Breast epithelium (tissue), 4 donors: ENCODE results near the gene SLC25A45. TPM values are rescaled to one million over a fixed set of nuclear protein-coding genes. Genes with fewer than 3 reads are reported as not detected.

Experiments used
- DNase-seq, 2 donors: peaks; one replicate each; pipeline ENCODE4 v3.0.0-alpha.2; 2019; ENCODE audit warnings: low spot score in 2 of 2
- H3K27ac ChIP-seq, 2 donors: fragments of 200-600 bp; sonication (generic) in 1 of 2; one replicate each; pipeline ENCODE4 v1.5.1; 2016 to 2019; ENCODE audit warnings: mild to moderate bottlenecking in 1 of 2
- H3K27me3 ChIP-seq, 2 donors: fragments of 200-600 bp; sonication (generic) in 1 of 2; one replicate each; pipeline versions ENCODE4 v1.5.1 to v1.6.0; 2017 to 2019; ENCODE audit warnings: control low read depth in 1 of 2, mild to moderate bottlenecking in 1 of 2
- H3K36me3 ChIP-seq: fragments of 200-600 bp; one replicate; pipeline ENCODE4 v1.5.1; 2019
- H3K4me1 ChIP-seq, 2 donors: fragments of 200-600 bp; sonication (generic); one replicate each; pipeline ENCODE4 v1.5.1; 2016 to 2019; ENCODE audit warnings: control low read depth in 1 of 2
- H3K4me3 ChIP-seq, 3 donors: fragments of 200-600 bp; sonication (generic); 1 replicate in 2 of 3; 2 replicates in 1 of 3; pipeline ENCODE4 v1.5.1; 2016 to 2019; ENCODE audit warnings: mild to moderate bottlenecking in 3 of 3, moderate library complexity in 2 of 3
- H3K9me3 ChIP-seq, 2 donors: fragments of 200-600 bp; sonication (generic) in 1 of 2; one replicate each; pipeline ENCODE4 v1.5.1; 2016 to 2019; ENCODE audit warnings: control low read depth in 1 of 2
- POLR2A ChIP-seq: fragments of 450-650 bp; IDR thresholded peaks from one replicate; pipeline ENCODE4 v1.6.1; 2016; ENCODE audit warnings: antibody characterized with exemption, mild to moderate bottlenecking, moderate library complexity
- POLR2AphosphoS5 ChIP-seq, 3 donors: sonication (generic); formaldehyde crosslinking; IDR thresholded peaks; one replicate each; pipeline ENCODE4 v1.6.1; 2017; ENCODE audit warnings: antibody characterized with exemption in 3 of 3
- intact Hi-C: fragments of 100-400 bp; cut with DNase I; formaldehyde crosslinking; loops from one replicate; pipeline ENCODE4 v1.15.1; 2023; ENCODE audit warnings: low total_unique reads
- total RNA-seq, 3 donors: library from RNA; depleted of rRNA; stranded (reverse); fragments of >200 nt; gene quantifications; one replicate each; pipeline ENCODE4 v1.1.0, GENCODE V29; 2016
- TF ChIP-seq, protein P1 (sequence below), 3 donors: fragments of 450-650 bp; IDR thresholded peaks; one replicate each; pipeline ENCODE4 v1.5.1; 2016 to 2017; ENCODE audit warnings: antibody characterized with exemption in 3 of 3, mild to moderate bottlenecking in 3 of 3, moderate library complexity in 3 of 3

Gene SLC25A45
- total RNA-seq, 3 donors from 2014 or later = 5.4 to 9.1 (median 6.6) TPM

DNA sequence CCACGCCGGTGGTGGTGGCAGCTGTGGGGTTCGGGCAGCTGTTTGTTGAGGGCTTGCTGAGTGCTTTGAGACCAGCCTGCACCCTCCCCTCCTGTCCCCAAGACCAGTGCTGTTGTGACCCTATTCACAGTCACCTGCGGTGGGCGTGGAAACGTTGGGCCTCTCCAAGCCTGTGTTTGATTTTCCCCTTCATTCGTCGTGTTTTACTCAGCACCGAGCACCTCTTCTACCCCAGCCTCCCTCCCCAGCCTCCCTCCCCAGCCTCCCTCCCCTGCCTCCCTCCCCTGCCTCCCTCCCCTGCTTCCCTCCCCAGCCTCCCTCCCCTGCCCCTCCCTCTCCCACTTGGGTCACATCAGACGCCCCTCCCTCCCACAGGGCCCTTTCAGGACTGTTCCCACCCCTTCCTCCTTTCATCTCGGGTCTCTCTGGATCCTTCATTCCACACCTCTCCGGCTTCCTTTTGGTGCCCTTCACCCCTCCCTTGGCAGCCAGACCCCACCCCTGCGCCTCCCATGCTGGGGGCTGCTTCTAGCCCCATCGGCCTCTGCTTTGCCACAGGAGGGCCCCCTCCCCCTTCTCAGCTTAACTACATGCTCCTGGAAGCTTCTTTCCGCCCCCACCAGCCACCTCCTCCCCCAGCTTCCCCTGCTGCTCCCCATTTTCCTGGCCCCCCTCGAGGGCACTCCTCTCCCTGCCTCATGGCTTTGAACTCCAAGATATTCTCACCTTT, 18.8 kb upstream of the SLC25A45 start:
- Histone ChIP-seq H3K27ac (no peak overlapping the region), H3K27me3 (no peaks in the 10 kb centered on the region), H3K9me3 (no peaks in the 10 kb centered on the region), H3K36me3 (no peaks in the 10 kb centered on the region), H3K4me1 (no peaks in the 10 kb centered on the region), H3K4me3 (no peak overlapping the region)
- DNase-seq = no peak
- intact Hi-C loops = no loop called here
- TF ChIP-seq POLR2A (no peak), POLR2AphosphoS5 (IDR thresholded peaks at IDR 0.05) (no peak)
- TF ChIP-seq, protein P1, sequence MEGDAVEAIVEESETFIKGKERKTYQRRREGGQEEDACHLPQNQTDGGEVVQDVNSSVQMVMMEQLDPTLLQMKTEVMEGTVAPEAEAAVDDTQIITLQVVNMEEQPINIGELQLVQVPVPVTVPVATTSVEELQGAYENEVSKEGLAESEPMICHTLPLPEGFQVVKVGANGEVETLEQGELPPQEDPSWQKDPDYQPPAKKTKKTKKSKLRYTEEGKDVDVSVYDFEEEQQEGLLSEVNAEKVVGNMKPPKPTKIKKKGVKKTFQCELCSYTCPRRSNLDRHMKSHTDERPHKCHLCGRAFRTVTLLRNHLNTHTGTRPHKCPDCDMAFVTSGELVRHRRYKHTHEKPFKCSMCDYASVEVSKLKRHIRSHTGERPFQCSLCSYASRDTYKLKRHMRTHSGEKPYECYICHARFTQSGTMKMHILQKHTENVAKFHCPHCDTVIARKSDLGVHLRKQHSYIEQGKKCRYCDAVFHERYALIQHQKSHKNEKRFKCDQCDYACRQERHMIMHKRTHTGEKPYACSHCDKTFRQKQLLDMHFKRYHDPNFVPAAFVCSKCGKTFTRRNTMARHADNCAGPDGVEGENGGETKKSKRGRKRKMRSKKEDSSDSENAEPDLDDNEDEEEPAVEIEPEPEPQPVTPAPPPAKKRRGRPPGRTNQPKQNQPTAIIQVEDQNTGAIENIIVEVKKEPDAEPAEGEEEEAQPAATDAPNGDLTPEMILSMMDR (IDR thresholded peaks at IDR 0.05) = no peak

DNA sequence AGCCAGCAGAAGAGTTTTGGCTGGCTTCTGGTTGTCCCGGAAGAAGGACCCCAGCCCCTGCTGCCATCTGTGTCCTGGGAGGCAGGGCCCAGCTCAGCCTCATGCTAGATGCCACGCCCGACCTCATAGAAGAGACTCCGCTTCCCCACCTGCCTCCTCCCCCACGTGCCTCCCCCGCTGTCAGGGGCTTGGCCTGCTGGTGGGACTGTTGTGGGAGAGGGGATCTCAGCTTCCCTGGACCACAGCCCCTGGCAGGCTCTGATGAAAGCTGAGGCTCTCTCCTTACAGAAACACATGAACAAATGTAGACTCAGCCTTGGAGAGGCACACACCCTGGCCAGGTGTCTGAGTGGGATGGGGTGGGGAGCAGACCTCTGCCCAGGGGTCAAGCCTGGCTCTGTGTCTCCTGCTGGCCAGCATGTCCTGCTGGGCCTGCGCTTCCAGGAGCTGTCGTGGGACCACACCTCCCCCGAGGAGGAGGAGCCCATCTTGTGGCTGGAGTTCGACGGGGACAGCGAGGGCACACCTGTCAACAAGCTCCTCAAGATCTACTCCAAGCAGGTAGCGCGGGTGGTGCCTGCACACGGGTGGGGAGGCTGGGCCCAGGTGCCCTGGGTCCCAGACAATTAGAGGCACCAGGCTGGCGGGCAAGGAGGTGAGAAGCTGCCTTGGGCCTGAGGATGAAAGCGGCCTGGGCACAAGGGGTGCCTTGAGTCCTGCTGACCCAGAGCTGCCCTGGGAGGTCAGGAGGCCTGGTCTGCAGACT, 18.0 kb upstream of the SLC25A45 start:
- H3K36me3 ChIP-seq = no peaks in the 10 kb centered on the region
- no peak overlapping the region for H3K4me3 ChIP-seq
- intact Hi-C loops = no loop called here
- DNase-seq = no peak
- no peaks in the 10 kb centered on the region for H3K4me1 ChIP-seq
- H3K27ac ChIP-seq = no peak overlapping the region
- no peaks in the 10 kb centered on the region for H3K27me3 ChIP-seq
- H3K9me3 ChIP-seq = no peaks in the 10 kb centered on the region
- no peak for TF ChIP-seq POLR2A
- TF ChIP-seq POLR2AphosphoS5 (IDR thresholded peaks at IDR 0.05) = no peak
- TF ChIP-seq, protein P1 (IDR thresholded peaks at IDR 0.05) = no peak

DNA sequence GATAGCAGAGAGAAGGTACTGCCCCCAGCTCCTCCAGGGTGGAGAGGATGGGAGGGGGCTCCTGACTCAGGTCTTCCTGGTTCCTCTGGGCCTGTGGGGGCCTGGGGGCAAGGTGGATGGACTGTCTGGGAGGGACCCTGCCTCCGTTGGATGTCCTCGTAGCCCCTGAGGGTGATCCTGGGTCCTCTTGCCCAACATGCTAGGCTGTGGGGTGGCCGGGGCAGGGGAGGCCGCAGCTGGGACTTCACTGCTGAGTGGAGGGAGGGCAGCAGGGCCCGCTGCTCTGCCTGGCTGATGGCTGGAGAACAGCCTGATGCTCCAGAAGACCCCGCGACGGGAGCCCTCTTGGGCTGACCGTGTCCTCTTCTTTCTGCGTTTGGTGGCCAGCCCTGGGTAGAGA, 17.4 kb upstream of the SLC25A45 start:
- Histone ChIP-seq H3K27ac (no peak overlapping the region), H3K36me3 (no peaks in the 10 kb centered on the region), H3K27me3 (no peaks in the 10 kb centered on the region), H3K4me3 (no peak overlapping the region), H3K9me3 (no peaks in the 10 kb centered on the region), H3K4me1 (no peaks in the 10 kb centered on the region)
- TF ChIP-seq POLR2AphosphoS5 (IDR thresholded peaks at IDR 0.05) (no peak), POLR2A (no peak)
- TF ChIP-seq, protein P1 (IDR thresholded peaks at IDR 0.05) = no peak
- intact Hi-C loops = no loop called here
- no peak for DNase-seq

DNA sequence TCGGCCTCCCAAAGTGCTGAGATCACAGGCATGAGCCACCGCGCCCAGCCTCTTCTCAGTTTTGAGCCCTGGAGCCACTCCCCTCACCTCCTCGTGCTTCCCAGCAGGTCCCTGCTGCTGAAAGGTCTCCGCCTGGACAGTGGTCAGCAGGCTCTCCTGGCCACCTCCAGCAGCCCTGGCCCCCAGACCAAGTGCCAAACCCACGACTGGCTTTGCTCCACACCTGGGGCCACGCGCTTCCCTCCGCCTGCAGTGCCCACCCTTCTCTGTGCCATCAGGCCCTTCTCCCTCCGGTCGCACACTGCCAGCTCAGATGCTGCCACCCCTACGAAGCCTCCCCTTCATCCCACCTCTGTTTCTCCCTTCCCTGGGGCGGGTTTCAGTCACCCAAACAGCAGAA, 16.8 kb upstream of the SLC25A45 start:
- no peak for DNase-seq
- Histone ChIP-seq H3K36me3 (no peaks in the 10 kb centered on the region), H3K4me1 (no peaks in the 10 kb centered on the region), H3K4me3 (no peak overlapping the region), H3K27me3 (no peaks in the 10 kb centered on the region), H3K9me3 (no peaks in the 10 kb centered on the region), H3K27ac (no peak overlapping the region)
- intact Hi-C loops = no loop called here
- TF ChIP-seq, protein P1 (IDR thresholded peaks at IDR 0.05) = no peak
- TF ChIP-seq POLR2A (no peak), POLR2AphosphoS5 (IDR thresholded peaks at IDR 0.05) (no peak)

DNA sequence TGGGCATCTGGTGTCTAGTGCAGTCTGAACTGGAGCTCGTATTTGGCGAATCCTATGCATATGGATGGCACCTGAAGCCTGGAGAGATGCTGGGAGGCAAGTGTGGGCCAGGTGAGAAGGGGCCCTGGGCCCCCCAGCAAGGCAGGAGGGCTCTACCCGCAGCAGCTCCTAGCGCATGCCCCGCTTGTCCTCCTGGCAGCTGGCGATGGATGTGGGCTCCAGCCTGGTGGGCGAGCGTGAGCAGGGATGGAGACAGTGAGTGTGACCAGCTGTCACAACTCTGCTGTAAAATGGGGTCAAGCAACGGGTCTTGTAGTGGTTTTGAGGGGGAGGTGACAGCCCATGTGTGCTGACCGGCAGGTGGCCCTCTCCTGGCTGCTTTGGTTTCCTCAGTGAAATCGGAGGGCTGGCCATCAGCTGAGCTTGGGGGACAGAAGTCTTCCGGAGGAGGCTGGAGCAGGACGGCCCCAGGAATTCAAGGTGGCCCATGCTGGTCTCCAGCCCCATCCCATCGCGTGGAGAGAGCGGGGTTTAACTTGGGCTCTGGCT, 16.0 kb upstream of the SLC25A45 start:
- intact Hi-C loops = no loop called here
- H3K4me3 ChIP-seq = no peak overlapping the region
- no peaks in the 10 kb centered on the region for H3K27me3 ChIP-seq
- TF ChIP-seq, protein P1 (IDR thresholded peaks at IDR 0.05) = no peak
- TF ChIP-seq POLR2A (no peak), POLR2AphosphoS5 (IDR thresholded peaks at IDR 0.05) (no peak)
- no peak overlapping the region for H3K27ac ChIP-seq
- peaks cover 0 to under 1% of the 10 kb centered on the region in 2 donors for H3K4me1 ChIP-seq
- H3K9me3 ChIP-seq = no peaks in the 10 kb centered on the region
- DNase-seq = no peak
- H3K36me3 ChIP-seq = no peaks in the 10 kb centered on the region
